CD1c-positive myeloid dendritic cell (primary cell): ENCODE results near the gene PLXNA2.

Experiments used
- DNase-seq: peaks from one replicate; pipeline ENCODE4 v3.0.0-alpha.2; 2016; ENCODE audit errors: extremely low spot score

PLXNA2 gene

DNA sequence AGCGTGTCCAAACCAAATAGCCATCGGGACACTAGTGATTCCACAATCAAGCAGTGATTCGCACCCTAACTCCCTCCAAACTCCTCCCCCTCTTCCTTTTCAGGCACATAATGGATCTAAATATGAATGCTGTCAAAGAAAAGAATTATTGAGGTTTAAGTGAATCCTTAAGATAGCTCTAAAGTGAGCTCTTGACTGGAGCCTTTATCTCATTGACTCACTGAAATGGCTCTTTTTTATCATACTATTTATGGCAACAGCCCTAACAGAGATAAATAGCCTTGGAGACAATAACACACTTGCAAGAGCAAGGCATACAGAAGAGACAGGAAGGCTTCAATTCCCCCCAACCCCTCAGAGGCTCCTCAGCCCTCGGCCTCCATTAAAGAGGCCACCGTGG, 143.3 kb downstream of the PLXNA2 start:
- no peak for DNase-seq

DNA sequence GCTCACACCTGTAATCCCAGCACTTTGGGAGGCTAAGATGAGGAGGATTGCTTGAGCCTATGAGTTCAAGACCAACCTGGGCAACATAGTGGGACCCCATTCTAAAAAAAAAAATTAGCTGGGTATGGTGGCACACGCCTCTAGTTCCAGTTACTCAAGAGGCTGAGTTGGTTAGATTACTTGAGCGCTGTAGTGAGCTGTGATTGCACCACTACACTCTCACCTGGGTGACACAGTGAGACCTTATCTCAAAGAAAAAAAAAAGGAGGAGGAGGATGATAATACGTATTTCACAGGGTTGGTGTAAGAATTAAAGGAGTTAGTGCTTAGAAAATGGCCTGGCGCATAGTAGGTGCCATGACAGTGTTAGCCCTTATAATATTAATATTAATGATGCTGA, 144.1 kb downstream of the PLXNA2 start:
- no peak for DNase-seq

DNA sequence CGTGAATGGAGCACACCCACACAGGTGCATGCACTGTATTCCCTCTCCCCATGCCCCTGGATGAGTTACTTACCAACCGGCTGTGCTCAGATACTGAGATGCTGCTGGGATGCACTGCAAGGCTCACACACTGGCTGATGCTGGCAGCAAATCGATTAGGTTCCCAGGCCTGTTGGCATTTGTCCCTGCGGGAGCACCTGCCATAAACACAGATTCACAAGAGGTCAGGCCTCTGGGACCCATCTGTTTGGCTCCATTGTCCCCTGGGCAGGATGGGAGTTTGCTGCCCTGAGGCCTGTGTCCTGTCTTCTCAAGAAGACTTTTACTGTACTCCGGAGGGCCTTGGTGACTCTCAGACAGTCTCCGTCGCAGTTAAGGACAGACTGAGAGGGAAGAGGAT, 145.4 kb downstream of the PLXNA2 start:
- DNase-seq, result no peak

- DNase-seq, result peak; percentile 67
These were observed 150.1 kb downstream of the PLXNA2 start for GRCh38 chr1:208093754-208094719.

GRCh38 chr1:208093046-208093445, 151.1 kb downstream of the PLXNA2 start:
- no peak for DNase-seq

GRCh38 chr1:208090388-208091301, 153.5 kb downstream of the PLXNA2 start:
- DNase-seq, result no peak

DNA sequence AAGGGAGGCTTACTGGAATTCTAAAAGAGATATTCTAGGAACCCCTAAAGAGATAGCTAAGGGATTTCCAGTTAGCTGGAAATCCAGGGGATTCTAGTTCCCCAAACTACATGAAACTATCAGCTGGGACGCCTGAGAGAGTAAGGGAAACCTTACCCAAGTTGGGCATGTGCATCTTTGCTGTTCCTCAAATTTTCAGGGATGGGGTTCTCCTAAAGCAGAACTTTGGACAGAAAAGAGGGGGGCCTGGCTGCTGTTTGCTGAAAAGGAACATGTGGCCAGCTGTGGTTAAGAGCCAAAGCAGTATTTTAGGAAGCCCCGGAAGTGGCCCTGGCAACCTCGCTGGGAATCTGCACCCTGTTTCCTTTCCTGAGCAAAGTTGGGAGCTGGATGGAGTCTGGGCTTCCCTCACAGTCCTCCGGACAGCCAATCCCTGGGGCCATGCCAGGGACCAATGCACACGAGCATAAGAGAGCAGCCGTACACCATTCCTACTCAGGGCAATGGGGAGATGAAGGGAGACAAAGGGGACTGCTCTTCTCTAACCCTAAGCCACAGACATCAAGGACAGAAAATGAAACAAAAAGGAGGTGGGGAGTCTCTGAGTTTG, 154.3 kb downstream of the PLXNA2 start:
- DNase-seq, result peak; percentile 23

GRCh38 chr1:208089149-208089548, 155.0 kb downstream of the PLXNA2 start:
- no peak for DNase-seq

- DNase-seq, result no peak
These were observed 155.9 kb downstream of the PLXNA2 start for GRCh38 chr1:208088319-208088718.

- DNase-seq, result no peak
These were observed 158.3 kb downstream of the PLXNA2 start for GRCh38 chr1:208085655-208086515.

DNA sequence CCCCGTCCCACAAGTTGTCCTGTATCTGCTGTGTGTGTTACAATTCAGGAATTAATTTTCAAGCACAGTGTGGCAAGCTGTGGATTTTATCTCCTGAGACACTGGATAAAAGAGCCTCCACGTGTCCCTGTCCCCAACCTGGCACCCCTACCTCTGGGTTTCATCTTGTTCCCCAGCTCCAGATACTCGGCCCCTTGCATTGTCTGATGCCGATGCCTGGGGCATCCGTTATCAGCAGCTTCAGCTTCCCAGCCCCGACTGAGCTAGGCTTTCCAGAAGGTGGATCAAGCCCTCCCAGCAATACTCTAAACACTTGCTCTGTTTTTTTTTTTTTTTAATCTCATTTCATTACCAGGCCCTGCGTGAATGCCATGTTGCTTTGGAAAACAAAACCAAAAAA, 159.4 kb downstream of the PLXNA2 start:
- no peak for DNase-seq

DNA sequence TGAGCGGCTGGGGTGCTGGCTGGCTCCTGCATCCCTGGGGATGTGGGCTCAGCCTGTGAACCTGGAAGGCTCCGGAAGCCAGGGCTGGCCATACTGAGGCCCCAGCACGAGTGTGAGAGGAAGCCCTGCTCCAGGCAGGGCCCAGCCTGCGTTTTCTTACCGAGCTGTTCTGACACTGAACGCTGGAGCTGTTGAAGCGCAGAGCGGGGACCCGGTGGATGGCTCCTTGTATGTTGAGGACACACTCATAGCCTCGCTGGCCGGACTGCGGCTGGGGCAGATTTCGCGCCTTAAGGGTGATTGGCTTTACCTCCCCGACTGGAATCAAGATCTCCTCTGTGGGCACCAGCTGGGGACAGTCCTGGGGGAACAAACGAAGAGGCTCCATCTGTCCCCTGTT, 160.0 kb downstream of the PLXNA2 start:
- no peak for DNase-seq

GRCh38 chr1:208083715-208084085, 160.5 kb downstream of the PLXNA2 start:
- no peak for DNase-seq

DNA sequence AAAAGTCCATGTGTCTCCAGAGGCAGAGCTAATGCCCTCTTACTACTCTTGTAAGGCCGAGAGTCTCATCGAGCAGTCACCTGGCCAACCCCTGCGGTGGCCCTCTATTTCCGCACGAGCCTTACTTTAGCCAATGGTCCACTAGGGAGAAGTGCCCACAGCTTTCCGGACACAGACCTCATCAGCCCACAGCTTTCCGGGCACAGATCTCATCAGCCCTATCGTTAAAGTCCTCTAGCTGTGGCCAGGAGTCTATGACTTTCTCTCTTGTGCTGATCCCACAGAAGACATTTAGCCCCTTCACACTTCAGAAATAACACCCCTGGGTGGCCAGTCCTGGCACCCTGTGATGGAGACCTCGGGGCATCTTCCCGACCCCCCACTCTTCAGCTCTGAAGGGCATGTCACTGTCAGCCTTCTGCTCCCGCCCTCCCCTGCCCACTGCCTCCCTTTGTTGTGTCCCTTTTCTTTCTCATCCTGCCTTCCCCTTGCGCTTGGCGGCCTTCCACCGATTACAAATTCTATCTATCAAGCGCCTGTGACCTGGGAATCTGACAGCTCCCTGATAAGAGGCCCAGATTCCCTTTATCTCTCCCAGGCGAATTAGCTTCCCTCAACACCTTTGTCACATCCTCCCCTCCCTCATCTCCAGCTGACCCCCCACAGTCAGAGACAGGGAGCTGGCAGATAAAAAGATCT, 161.0 kb downstream of the PLXNA2 start:
- DNase-seq, result no peak

DNA sequence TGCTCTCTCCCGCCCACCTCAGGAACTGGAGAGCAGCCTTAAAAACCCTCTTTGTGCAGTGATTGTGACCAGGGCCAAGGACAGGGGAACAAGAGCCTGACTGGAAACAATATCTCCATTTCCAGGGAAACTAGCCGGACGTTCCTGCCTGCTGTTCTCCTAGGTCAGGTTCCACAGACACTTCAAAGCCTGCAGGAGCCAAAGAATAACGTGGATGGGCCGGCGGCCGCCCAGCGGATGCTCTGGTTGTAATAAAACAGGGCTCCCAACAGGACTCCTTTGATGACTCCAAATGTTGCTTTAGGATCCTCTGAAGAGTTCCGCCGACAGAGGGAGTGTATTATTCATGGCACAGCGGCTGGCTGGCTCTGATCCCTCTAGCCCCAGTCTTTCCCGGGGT, 162.2 kb downstream of the PLXNA2 start:
- DNase-seq, result no peak

DNA sequence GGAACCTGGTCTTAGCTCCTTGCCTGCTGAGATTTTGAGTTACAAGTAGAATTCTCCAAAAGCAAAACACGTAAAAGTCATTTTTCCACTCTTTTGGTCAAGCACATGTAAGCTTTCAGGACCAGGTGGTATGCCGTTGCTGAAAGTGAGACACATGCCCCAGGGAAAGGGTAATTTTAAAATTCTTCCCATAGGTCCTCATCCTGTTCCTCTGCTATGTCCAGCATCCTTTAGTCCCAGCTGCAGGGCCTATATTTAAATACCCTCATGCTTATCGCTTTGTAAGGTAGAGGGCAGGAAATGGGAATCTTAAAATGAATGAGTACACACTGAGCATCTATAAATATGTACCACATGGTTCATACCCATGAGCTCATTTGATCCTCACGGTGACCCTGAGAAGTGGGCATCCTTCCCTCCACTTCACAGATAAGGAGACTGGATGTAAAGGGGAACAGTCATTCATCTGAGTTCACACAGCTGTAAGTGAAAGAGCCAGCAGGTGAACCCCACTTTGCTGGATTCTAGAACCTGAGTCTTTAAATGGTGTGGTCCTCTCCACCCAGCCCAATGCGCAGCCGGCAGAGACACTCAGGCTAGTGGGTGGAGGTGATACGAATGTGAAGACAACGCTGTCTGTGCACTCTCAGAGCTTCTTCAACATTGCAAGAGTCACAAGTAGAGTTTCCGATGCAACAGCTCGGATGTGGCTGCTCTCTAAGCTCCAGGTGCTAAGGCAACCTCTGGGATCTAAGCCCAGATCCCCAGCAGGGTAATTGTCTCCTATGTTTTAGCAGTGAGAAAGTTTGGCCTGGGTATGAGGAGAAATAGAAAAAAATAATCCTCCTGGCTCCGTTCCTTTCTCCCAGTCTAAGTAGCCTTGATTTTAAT, 163.5 kb downstream of the PLXNA2 start:
- no peak for DNase-seq

GRCh38 chr1:208079161-208079560, 165.0 kb downstream of the PLXNA2 start:
- DNase-seq, result no peak

DNA sequence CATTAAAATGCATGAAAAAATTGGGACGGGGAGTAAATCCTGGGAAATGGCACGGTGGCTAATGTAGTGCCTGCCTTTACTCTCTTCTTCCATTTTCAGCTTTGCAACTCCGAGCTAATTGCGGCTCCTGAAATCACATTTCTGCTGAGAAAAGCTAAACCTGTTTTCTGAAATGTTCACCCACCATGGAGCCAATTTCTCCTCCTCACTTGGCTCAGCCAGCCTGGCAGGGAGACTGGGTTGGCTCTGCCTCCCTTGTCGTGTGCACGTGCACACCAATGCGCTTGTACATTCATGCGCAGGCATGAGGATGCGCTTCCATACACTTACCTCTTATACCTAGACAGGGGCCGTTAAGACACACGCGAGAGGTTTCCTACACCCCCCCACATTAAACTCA, 165.4 kb downstream of the PLXNA2 start:
- DNase-seq, result no peak

GRCh38 chr1:208077232-208078075, 166.7 kb downstream of the PLXNA2 start:
- DNase-seq, result no peak
